H1 (cell line): ENCODE measurements around the gene SH3RF2. TPM values are rescaled to one million over a fixed set of nuclear protein-coding genes. Genes with fewer than 3 reads are reported as not detected.

Experiments used
- BRCA1 ChIP-seq: IDR thresholded peaks from 2 replicates; pipeline ENCODE4 v1.6.1; 2012; ENCODE audit warnings: low read depth, low read length, improper control_type of control experiment
- CHD2 ChIP-seq: IDR thresholded peaks from 2 replicates; pipeline ENCODE4 v1.6.1; 2012; ENCODE audit warnings: low read length, improper control_type of control experiment
- CTBP2 ChIP-seq: IDR thresholded peaks from 2 replicates; pipeline ENCODE4 v1.7.0; 2011; ENCODE audit warnings: borderline replicate concordance, mild to moderate bottlenecking, moderate library complexity, mixed read lengths, low read length; ENCODE audit not compliant: insufficient read depth, insufficient read length
- polyA plus RNA-seq, 7 experiments: library from polyadenylated mRNA; depleted of rRNA in 3 of 7; stranded (reverse) in 5 of 7; unstranded in 2 of 7; fragments of >200 nt in 5 of 7; fragments of 200-250 nt in 2 of 7; gene quantifications; 1 replicate in 5 of 7; 2 replicates in 1 of 7; 4 replicates in 1 of 7; pipeline versions ENCODE4 v1.2.1 to v1.2.3, GENCODE V29; 2011 to 2013; ENCODE audit warnings: missing spikeins in 2 of 7, mixed read lengths in 2 of 7
- total RNA-seq: library from RNA; stranded (reverse); fragmentation: NEBNext Ultra II Directional; extraction: Animal tissue kit (Norgen Biotek cat#: 25700); gene quantifications from 2 replicates; pipeline ENCODE4 v1.2.1, GENCODE V29; 2021

Gene SH3RF2
- total and polyA plus RNA-seq, 2 of the 8 experiments (the other 6 are each of a cell fraction or from before 2014, with no cell fraction given), result 0.80 to 0.95 TPM

DNA sequence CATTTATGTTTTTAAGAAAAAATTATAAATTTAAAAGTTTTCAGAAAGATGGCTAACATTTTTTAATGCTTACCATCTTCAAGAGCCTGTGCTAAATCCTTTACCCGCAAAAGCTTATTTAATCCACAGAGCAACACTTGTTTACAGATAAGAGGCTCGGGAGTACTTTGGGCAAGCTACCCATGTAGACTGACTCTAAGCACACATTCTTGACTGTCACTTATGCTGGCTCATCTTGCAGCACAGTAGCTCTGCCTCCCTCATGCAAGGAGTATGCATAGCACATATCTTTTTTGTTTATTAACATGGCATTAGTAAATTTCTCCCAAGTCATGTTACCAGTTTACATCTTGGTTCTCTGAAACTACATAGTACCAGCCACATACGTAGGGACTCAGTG, 14.7 kb downstream of the SH3RF2 start (continued):
- TF ChIP-seq CTBP2, result no peak
- TF ChIP-seq CHD2, result no peak
- TF ChIP-seq BRCA1, result no peak
